Colonic mucosa (tissue), 4 donors: Measurements from ENCODE around the gene PDE6A. TPM values are rescaled to one million over a fixed set of nuclear protein-coding genes. Genes with fewer than 3 reads are reported as not detected.

Experiments
- DNase-seq: peaks from one replicate; pipeline ENCODE4 v3.0.0-alpha.2; 2020
- H3K27ac ChIP-seq: fragments of 200-600 bp; one replicate; pipeline ENCODE4 v1.8.0; 2021
- H3K27me3 ChIP-seq: fragments of 200-600 bp; one replicate; pipeline ENCODE4 v1.8.0; 2021
- H3K36me3 ChIP-seq: fragments of 200-600 bp; one replicate; pipeline ENCODE4 v1.8.0; 2021
- H3K4me1 ChIP-seq: fragments of 200-600 bp; one replicate; pipeline ENCODE4 v1.8.0; 2021; ENCODE audit warnings: mild to moderate bottlenecking
- H3K4me3 ChIP-seq: fragments of 200-600 bp; one replicate; pipeline ENCODE4 v1.8.0; 2021
- H3K9ac ChIP-seq, 2 donors: one replicate each; pipeline ENCODE4 v1.7.0; 2013; ENCODE audit warnings: control low read depth in 2 of 2, low read depth in 2 of 2, low read length in 2 of 2
- H3K9me3 ChIP-seq: fragments of 200-600 bp; one replicate; pipeline ENCODE4 v1.8.0; 2021
- intact Hi-C: fragments of 100-400 bp; cut with DNase I; formaldehyde crosslinking; loops from one replicate; pipeline ENCODE4 v1.14.1; 2022
- total RNA-seq, 2 donors: library from RNA; stranded (reverse); fragmentation: NEBNext Ultra II Directional in 1 of 2; extraction: Animal tissue kit (Norgen Biotek cat#: 25700) in 1 of 2; gene quantifications; one replicate each; pipeline ENCODE4 v1.2.1, GENCODE V29; 2021
- TF ChIP-seq, protein P1 (sequence below): fragments of 200-600 bp; IDR thresholded peaks from one replicate; pipeline ENCODE4 v1.8.0; 2022; ENCODE audit warnings: antibody characterized with exemption, mild to moderate bottlenecking
- donor health status: healthy.
- donor health status: DM: no; HTN: no; CAD: no.
- donor health status: DM: no; HTN: no; CAD: no.

PDE6A gene
- total RNA-seq, 2 donors from 2014 or later, result 1.5 to 2.7 TPM

DNA sequence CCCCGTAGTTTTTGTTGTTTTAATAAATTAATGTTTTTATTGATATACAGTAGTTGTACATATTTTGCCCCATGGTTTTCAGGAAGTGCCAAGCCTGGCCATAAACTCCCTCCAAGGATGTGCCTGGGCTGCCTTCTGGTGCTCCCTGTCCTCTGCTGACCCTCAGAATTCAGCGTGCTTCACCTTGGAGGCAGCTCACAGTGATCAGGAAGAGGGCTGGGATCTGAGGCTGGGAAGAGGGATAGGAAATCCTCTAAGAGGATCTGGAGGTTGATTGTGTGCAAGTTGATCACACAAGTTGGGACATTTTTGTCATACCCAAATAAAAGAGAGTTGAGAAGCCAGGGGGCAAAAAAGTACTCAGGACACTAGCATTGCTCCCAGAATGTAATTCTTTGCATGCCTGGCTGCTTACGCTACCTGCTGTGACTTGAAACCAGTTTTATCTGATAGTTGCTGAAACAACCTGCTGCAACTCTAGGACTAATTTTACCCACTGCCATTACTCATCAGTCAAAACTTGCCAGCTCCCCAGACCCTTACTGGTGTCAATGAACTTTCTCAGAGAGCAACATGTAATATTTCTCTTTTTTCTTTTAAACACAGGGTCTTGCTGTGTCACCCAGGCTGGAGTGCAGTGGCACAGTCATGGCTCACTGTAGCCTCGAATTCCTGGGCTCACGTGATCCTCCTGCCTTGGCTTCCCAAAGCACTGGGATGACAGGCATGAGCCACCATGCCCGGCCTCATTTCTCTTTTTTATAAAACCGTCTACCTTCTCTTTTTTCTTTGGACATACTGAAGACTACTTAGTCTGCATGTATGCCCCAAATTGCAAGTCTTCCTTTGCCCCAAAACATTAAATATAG, 29.0 kb downstream of the PDE6A start:
- intact Hi-C loops, result no loop called here
- DNase-seq, result no peak
- H3K4me3 ChIP-seq, result no peak overlapping the region
- H3K27ac ChIP-seq, result no peak overlapping the region
- no peaks in the 10 kb centered on the region for H3K27me3 ChIP-seq
- no peaks in the 10 kb centered on the region for H3K9me3 ChIP-seq
- H3K4me1 ChIP-seq, result no peaks in the 10 kb centered on the region
- H3K36me3 ChIP-seq, result no peaks in the 10 kb centered on the region
- H3K9ac ChIP-seq, result no peak overlapping the region
- TF ChIP-seq, protein P1, sequence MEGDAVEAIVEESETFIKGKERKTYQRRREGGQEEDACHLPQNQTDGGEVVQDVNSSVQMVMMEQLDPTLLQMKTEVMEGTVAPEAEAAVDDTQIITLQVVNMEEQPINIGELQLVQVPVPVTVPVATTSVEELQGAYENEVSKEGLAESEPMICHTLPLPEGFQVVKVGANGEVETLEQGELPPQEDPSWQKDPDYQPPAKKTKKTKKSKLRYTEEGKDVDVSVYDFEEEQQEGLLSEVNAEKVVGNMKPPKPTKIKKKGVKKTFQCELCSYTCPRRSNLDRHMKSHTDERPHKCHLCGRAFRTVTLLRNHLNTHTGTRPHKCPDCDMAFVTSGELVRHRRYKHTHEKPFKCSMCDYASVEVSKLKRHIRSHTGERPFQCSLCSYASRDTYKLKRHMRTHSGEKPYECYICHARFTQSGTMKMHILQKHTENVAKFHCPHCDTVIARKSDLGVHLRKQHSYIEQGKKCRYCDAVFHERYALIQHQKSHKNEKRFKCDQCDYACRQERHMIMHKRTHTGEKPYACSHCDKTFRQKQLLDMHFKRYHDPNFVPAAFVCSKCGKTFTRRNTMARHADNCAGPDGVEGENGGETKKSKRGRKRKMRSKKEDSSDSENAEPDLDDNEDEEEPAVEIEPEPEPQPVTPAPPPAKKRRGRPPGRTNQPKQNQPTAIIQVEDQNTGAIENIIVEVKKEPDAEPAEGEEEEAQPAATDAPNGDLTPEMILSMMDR, result no peak

DNA sequence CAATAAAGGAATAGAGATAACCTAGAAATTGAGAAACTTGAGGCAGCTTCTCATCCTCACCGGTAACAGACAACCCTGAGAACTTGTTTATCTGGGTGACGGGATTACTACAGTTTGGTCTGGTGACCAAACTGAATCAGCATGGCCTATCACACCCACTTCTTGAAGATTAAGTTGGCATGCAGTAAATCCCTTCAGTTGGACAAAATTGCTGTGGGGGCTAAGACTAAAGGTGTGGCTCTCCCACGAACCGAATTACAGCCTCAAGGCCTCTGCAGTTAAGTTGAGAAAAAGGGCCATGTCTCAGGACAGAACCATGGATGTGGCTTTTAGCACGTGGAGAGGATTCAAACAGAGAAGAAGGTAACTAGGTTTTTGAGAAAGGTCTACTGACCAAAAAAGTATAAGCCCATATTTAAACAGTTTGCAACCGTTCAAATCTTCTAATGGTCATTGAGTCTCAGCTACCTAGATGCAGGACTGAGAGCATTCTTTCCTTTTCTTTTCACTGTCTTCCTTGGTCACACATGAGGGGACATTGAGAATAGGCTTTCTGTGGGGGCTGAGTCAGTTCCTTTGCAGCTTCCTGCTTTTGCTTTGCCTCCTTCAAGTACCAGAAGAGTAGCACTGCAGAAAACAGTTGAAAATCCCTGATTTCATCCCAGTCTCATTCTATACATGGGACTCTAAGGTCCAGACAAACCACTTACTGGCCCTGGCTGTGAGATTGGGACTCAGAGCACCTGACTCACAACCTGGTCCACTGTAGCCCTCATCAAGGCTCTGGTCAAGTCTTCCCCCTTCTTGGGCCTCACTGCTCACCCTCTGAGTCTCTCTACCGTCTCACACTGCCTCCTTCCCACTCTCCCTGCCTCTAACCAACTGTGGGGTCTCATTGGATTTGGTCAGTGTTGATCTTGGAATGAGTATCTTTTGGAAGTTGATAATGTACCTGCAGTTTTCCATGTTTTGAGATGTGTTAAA, 30.9 kb downstream of the PDE6A start:
- H3K27me3 ChIP-seq, result no peaks in the 10 kb centered on the region
- H3K9ac ChIP-seq, result no peak overlapping the region
- no peaks in the 10 kb centered on the region for H3K36me3 ChIP-seq
- no peaks in the 10 kb centered on the region for H3K9me3 ChIP-seq
- no peaks in the 10 kb centered on the region for H3K4me1 ChIP-seq
- no peak overlapping the region for H3K27ac ChIP-seq
- intact Hi-C loops, result no loop called here
- TF ChIP-seq, protein P1, result no peak
- DNase-seq, result no peak
- H3K4me3 ChIP-seq, result no peak overlapping the region

DNA sequence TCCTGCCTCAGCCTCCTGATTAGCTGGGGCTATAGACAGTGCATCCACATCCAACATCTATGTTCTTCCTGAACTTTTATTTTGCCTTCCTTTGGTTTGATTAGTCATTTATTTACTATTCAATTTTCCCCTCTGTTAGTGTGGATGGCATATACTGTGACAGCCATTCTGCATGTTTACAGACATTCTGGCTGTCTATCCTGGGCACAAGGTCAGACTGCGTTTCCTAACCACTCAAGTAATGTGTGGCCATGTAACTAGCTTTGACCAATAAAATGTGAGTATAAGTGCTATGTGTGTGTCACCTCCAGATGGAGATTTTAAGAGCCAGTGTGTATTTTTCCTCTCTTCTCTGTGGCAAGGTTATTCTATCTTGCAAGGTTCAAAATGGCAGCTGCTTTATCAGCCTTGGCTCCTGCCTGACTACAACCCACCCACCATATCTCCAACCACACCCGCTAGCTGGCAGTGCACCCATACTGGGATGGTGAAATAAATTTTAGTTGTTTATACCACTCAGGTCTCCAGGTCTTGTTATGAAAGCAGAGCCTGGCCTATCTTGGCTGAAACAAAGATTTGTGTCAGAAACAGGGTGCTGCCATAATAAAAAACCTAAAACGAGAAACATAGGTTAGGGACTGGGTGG, 32.2 kb downstream of the PDE6A start:
- TF ChIP-seq, protein P1, result no peak
- H3K4me1 ChIP-seq, result no peaks in the 10 kb centered on the region
- H3K9ac ChIP-seq, result no peak overlapping the region
- no peak overlapping the region for H3K27ac ChIP-seq
- intact Hi-C loops, result no loop called here
- H3K4me3 ChIP-seq, result no peak overlapping the region
- H3K36me3 ChIP-seq, result no peaks in the 10 kb centered on the region
- no peak for DNase-seq
- H3K9me3 ChIP-seq, result no peaks in the 10 kb centered on the region
- H3K27me3 ChIP-seq, result no peaks in the 10 kb centered on the region

DNA sequence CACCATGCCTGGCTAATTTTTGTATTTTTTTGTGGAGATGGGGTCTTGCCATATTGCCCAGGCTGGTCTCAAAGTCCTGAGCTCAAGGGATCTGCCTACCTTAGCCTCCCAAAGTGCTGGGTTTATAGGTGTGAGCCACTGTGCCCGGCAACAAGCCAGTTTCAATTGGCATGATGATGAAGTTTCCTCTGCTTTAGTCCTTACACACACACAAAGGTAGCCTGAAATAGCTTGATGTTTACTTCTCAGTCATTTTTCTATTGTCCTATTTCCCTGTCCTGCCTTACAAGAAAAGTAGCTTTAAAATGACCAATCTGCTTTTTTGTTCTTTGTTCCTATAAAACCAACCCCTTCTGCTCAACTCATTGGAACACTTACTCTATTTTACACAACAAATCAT, 33.6 kb downstream of the PDE6A start:
- no peak overlapping the region for H3K9ac ChIP-seq
- no peaks in the 10 kb centered on the region for H3K4me1 ChIP-seq
- no peak overlapping the region for H3K27ac ChIP-seq
- no peak overlapping the region for H3K4me3 ChIP-seq
- no peaks in the 10 kb centered on the region for H3K36me3 ChIP-seq
- intact Hi-C loops, result no loop called here
- no peaks in the 10 kb centered on the region for H3K9me3 ChIP-seq
- DNase-seq, result no peak
- no peaks in the 10 kb centered on the region for H3K27me3 ChIP-seq
- TF ChIP-seq, protein P1, result no peak

DNA sequence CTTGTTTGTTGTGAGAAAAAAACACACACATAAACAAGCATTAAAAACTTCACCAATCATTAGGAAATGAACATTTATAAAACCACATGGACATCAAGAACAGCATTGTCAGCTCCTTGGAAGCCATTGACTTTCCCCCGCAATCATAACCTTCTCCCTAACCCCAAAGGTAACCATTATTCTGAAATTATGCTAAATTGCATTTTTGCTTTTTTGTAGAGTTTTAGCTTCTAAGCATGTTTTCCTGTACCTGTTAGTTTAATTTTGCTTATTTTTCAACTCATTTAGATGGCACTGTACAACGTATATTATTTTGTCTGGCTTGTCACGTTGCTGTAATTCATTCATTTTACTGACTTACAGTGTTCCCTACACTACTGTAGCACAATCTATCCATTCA, 36.8 kb downstream of the PDE6A start:
- Histone ChIP-seq H3K9ac (no peak overlapping the region), H3K36me3 (no peaks in the 10 kb centered on the region), H3K9me3 (no peaks in the 10 kb centered on the region), H3K4me1 (no peaks in the 10 kb centered on the region), H3K27ac (no peak overlapping the region), H3K4me3 (no peak overlapping the region), H3K27me3 (no peaks in the 10 kb centered on the region)
- TF ChIP-seq, protein P1, result no peak
- DNase-seq, result no peak
- intact Hi-C loops, result no loop called here
